K562 (cell line): ENCODE data around the gene SFXN5. TPM values are rescaled to one million over a fixed set of nuclear protein-coding genes. Genes with fewer than 3 reads are reported as not detected.

Experiments used
- ATAC-seq: fragments of 200-7000 bp; cut with Tn5 transposase; 3 replicates; pipeline ENCODE4 v1.9.1; 2020; ENCODE audit warnings: moderate library complexity
- BruUV-seq: library from RNA; stranded (reverse); fragments of 400-500 nt; replicated peaks from 2 replicates; lab custom pipeline; 2021; lab: Mats Ljungman, UMichigan
- CTCF ChIA-PET: fragments of 300-600 bp; formaldehyde crosslinking; extraction: SDS; loops from one replicate; lab custom pipeline; 2021; ENCODE audit warnings: low intra/inter-chr PET ratio; lab: Yijun Ruan, JAX
- POLR2A ChIA-PET: fragments of 300-600, 350-650 bp; sonication (Branson Sonifier 250); formaldehyde crosslinking; extraction: SDS; loops from one replicate; lab custom pipeline; 2021; ENCODE audit warnings: antibody characterized with exemption, inconsistent platforms; lab: Yijun Ruan, JAX
- DNase-seq, 4 experiments: peaks; one replicate each; pipeline versions ENCODE4 v3.0.0 to v3.0.0-alpha.2; 2011 to 2018; ENCODE audit warnings: low spot score in 3 of 4, mixed read lengths in 3 of 4; ENCODE audit errors: extremely low read depth in 1 of 4
- FAIRE-seq: peaks from 2 replicates; lab custom pipeline; 2011; peaks lifted over from hg19 to GRCh38; lab: Jason Lieb, UNC
- H2AFZ ChIP-seq: 2 replicates; pipeline ENCODE4 v1.6.0; 2011; ENCODE audit warnings: low read depth, low read length, control low read depth, inconsistent platforms
- H3K27ac ChIP-seq: fragments of 200-600 bp; 3 replicates; pipeline ENCODE4 v1.8.0; 2011; ENCODE audit warnings: low read depth, mild to moderate bottlenecking, control low read depth, inconsistent platforms, low read length, moderate library complexity, mixed read lengths; ENCODE audit errors: extremely low read depth
- H3K27me3 ChIP-seq, 2 experiments: fragments of 300-600 bp in 1 of 2; 2 replicates in 1 of 2; 3 replicates in 1 of 2; pipeline versions ENCODE4 v1.6.0 to v1.8.0; 2011; ENCODE audit warnings: inconsistent platforms in 2 of 2, low read length in 2 of 2, mild to moderate bottlenecking in 1 of 2, mixed read lengths in 1 of 2, moderate library complexity in 1 of 2; ENCODE audit not compliant: control insufficient read depth in 2 of 2, insufficient read depth in 2 of 2
- H3K36me3 ChIP-seq: fragments of 300-600 bp; 3 replicates; pipeline ENCODE4 v1.8.0; 2011; ENCODE audit warnings: mild to moderate bottlenecking, low read length, inconsistent platforms; ENCODE audit not compliant: control insufficient read depth, insufficient read depth
- H3K4me1 ChIP-seq, 2 experiments: fragments of 200-600 bp in 1 of 2; replicated peaks in 1 of 2; 2 replicates in 1 of 2; 3 replicates in 1 of 2; pipeline versions ENCODE4 v1.5.1 to v1.8.0; 2011; ENCODE audit warnings: inconsistent platforms in 2 of 2, low read length in 2 of 2, mild to moderate bottlenecking in 1 of 2, mixed read lengths in 1 of 2, moderate library complexity in 1 of 2; ENCODE audit not compliant: control insufficient read depth in 2 of 2, insufficient read depth in 2 of 2
- H3K4me2 ChIP-seq: 2 replicates; pipeline ENCODE4 v1.6.1; 2011; ENCODE audit warnings: low read length, control low read depth, inconsistent platforms, mixed read lengths; ENCODE audit not compliant: insufficient read depth
- H3K4me3 ChIP-seq: fragments of 200-600 bp; sonication (generic), shearing (Covaris generic); 2 replicates; pipeline ENCODE4 v1.5.1; 2016; ENCODE audit warnings: control low read depth, inconsistent platforms
- H3K79me2 ChIP-seq: fragments of 200-600 bp; 3 replicates; pipeline ENCODE4 v1.8.0; 2011; ENCODE audit warnings: low read length, inconsistent platforms; ENCODE audit not compliant: control insufficient read depth, insufficient read depth
- H3K9ac ChIP-seq, 2 experiments: 2 replicates each; pipeline versions ENCODE4 v1.6.0 to v1.6.1; 2011; ENCODE audit warnings: low read depth in 2 of 2, low read length in 2 of 2, control low read depth in 1 of 2, inconsistent platforms in 1 of 2, mild to moderate bottlenecking in 1 of 2, mixed read lengths in 1 of 2; ENCODE audit not compliant: insufficient read depth in 1 of 2
- H3K9me1 ChIP-seq: one replicate; pipeline ENCODE4 v1.6.0; 2011; ENCODE audit warnings: inconsistent platforms, mild to moderate bottlenecking, low read length, moderate library complexity; ENCODE audit not compliant: control insufficient read depth, insufficient read depth
- H3K9me3 ChIP-seq: replicated peaks from 2 replicates; pipeline ENCODE4 v1.5.1; 2011; ENCODE audit warnings: low read depth, low read length, inconsistent platforms; ENCODE audit not compliant: control insufficient read depth, insufficient read depth
- H4K20me1 ChIP-seq: replicated peaks from 2 replicates; pipeline ENCODE4 v1.6.1; 2011; ENCODE audit warnings: low read length, inconsistent platforms, mixed read lengths; ENCODE audit not compliant: control insufficient read depth, insufficient read depth
- ARHGAP35 ChIP-seq: fragments of 450-650 bp; IDR thresholded peaks from 2 replicates; pipeline ENCODE4 v1.6.1; 2018; ENCODE audit not compliant: partially characterized antibody
- HLTF ChIP-seq: fragments of 450-650 bp; IDR thresholded peaks from 2 replicates; pipeline ENCODE4 v1.6.1; 2016
- MCM5 ChIP-seq: fragments of 450-650 bp; IDR thresholded peaks from 2 replicates; pipeline ENCODE4 v1.6.1; 2016; ENCODE audit warnings: low read depth
- SMARCA4 ChIP-seq: fragments of 450-650 bp; IDR thresholded peaks from 2 replicates; pipeline ENCODE4 v1.6.1; 2016
- ZNF79 ChIP-seq: fragments of 250-450 bp; sonication (Bioruptor Pico); IDR thresholded peaks from 2 replicates; pipeline ENCODE4 v1.4.0; 2020; ENCODE audit warnings: low read depth, mild to moderate bottlenecking, moderate library complexity
- WGBS: fragments of 100-300 bp; shearing (Covaris generic); methylation state at CpG from one replicate; pipeline ENCODE4 v1.1.6; 2016; ENCODE audit warnings: low coverage, mixed read lengths; ENCODE audit not compliant: insufficient coverage; ENCODE audit errors: missing lambda C conversion rate; 5-methylcytosine and 5-hydroxymethylcytosine counted together
- in situ Hi-C: fragments of 300-500 bp; cut with MboI; formaldehyde crosslinking; loops from 4 replicates; pipeline ENCODE4 v1.15.0; 2018; ENCODE audit warnings: inconsistent platforms, mixed read lengths
- intact Hi-C: fragments of 100-400 bp; cut with micrococcal nuclease; formaldehyde crosslinking; loops from 2 replicates; pipeline ENCODE4 v1.14.2; 2022
- polyA plus RNA-seq, 8 experiments: library from polyadenylated mRNA; depleted of rRNA in 4 of 8; stranded (reverse) in 5 of 8; unstranded in 3 of 8; fragments of >200 nt; fragmentation: Nextera tagmentation in 2 of 8; fragmentation: Illumina TruSeq in 1 of 8; extraction: Ambion mirVana in 2 of 8; extraction: Trizol in 1 of 8; gene quantifications; 2 replicates each; pipeline versions ENCODE4 v1.2.1 to v1.2.3, GENCODE V29; 2011 to 2014; ENCODE audit warnings: inconsistent platforms in 1 of 8, missing spikeins in 1 of 8
- total RNA-seq, 7 experiments: library from RNA; depleted of rRNA in 6 of 7; stranded (reverse); fragments of >200 nt in 6 of 7; fragmentation: Illumina TruSeq in 2 of 7; extraction: Trizol in 2 of 7; gene quantifications; 2 replicates each; pipeline versions ENCODE4 v1.2.1 to v1.2.3, GENCODE V29; 2011 to 2021; ENCODE audit warnings: low replicate concordance in 1 of 7

Gene SFXN5
- total and polyA plus RNA-seq, 9 of the 15 experiments (the other 6 are each of a cell fraction or from before 2014, with no cell fraction given): 8.3 to 22.6 (median 16.0) TPM

DNA sequence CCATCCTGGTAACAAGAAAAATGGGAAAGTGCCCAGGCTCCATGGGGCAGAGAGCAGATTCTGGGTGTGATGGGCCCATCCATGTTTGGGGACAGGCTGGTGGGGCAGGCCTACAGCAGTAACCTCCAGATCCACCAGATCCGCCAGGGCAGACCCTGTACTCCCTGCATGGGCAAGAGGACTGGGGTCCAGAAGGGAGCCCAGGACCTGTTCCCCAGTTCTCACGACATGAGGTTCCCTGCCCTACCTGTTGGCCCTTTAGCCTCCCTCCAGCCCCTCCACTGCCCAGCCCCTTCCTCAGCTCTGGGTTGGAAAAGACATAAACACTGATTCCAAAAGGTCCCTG is 115.5 kb downstream of the SFXN5 start (continued):
- TF ChIP-seq ARHGAP35 (no peak), HLTF (no peak)

DNA sequence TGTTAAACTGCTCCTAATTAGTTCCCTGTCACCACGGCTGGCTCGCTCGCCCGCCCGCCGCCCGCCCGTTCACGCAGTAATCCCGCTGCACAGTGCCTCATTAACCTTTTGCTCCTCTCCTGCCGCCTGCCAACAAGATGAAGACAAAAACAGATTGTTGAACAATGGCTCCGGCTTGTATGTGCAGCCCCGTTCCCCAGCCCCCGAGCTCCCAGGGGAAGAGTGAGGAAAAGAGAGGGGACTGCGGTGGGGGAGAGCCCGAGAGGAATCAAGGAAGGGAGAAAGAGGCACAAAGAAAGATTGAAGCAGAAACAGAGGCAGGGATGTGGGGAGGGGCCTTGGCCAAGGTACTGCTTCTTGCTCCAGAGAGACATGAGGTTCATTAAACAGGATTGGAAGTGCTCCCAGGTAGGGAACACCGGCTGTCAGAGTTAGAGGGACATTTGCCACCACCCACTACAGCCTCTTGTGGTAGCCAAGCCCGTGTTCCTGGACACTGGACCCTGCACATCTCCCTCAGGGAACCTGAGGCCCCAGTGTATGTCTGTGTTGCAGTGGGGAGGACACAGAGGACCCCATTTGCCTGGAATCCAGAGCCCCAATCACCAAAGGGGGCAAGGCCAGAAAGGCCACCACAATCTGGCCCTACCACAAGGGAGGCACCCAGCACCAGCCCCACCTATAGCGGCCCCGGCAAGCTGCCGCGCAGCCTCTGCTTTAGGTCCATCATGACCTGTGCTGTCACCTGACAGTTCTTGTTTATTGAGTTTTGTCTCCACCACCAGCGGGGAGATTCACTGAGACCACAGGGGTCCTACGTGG is 116.1 kb downstream of the SFXN5 start:
- Histone ChIP-seq H3K4me3 (no peak overlapping the region), H3K9me3 (no peaks in the 10 kb centered on the region), H3K27ac (no peak overlapping the region), H4K20me1 (no peaks in the 10 kb centered on the region; the same call in 1 of the 2 replicates), H3K27me3 (no peaks in the 10 kb centered on the region), H3K4me2 (no peak overlapping the region), H3K9ac (no peak overlapping the region), H3K36me3 (no peaks in the 10 kb centered on the region), H3K4me1 (peaks cover 0 to 8% of the 10 kb centered on the region in 2 experiments; a peak in 1 of 5 replicates), H2AFZ (no peak overlapping the region), H3K9me1 (no peaks in the 10 kb centered on the region), H3K79me2 (no peaks in the 10 kb centered on the region)
- TF ChIP-seq ZNF79 (CRISPR knock-in tag) (no peak), MCM5 (no peak), SMARCA4 (no peak)
- POLR2A ChIA-PET: interaction anchor here (1.1 kb wide), 1 partner anchor 28 kb away, joined by 3 read pairs; no protein-coding TSS in a partner anchor
- 72% methylated on average over 11 of the region's 24 CpGs for WGBS
- FAIRE-seq: no peak
- intact Hi-C loops (no loop called here), in situ Hi-C loops (no loop called here)
- no peak for ATAC-seq
- CTCF ChIA-PET: no interaction called here
- BruUV-seq: no TSS peak
- no peak for DNase-seq
